Thyroid gland (tissue), 4 donors: ENCODE measurements around the gene MKKS. TPM values are rescaled to one million over a fixed set of nuclear protein-coding genes. Genes with fewer than 3 reads are reported as not detected.

Experiments used
- DNase-seq, 2 donors: peaks; one replicate each; pipeline ENCODE4 v3.0.0-alpha.2; 2019
- H3K27ac ChIP-seq, 3 donors: fragments of 200-600 bp; sonication (generic); 1 replicate in 2 of 3; 2 replicates in 1 of 3; pipeline ENCODE4 v1.5.1; 2016 to 2019; ENCODE audit warnings: mild to moderate bottlenecking in 1 of 3, moderate library complexity in 1 of 3
- H3K27me3 ChIP-seq: fragments of 200-600 bp; sonication (generic); one replicate; pipeline ENCODE4 v1.5.1; 2019
- H3K36me3 ChIP-seq, 2 donors: fragments of 200-600 bp; sonication (generic); one replicate each; pipeline ENCODE4 v1.5.1; 2016 to 2019
- H3K4me1 ChIP-seq, 2 donors: fragments of 200-600 bp; sonication (generic); one replicate each; pipeline ENCODE4 v1.5.1; 2017 to 2019
- H3K4me3 ChIP-seq, 3 donors: fragments of 200-600 bp; sonication (generic); replicated peaks in 1 of 3; 1 replicate in 2 of 3; 2 replicates in 1 of 3; pipeline ENCODE4 v1.5.1; 2016; ENCODE audit warnings: mild to moderate bottlenecking in 1 of 3
- H3K9me3 ChIP-seq: fragments of 200-600 bp; sonication (generic); one replicate; pipeline ENCODE4 v1.5.1; 2017
- CTCF ChIP-seq, 6 experiments: fragments of 200-600 bp in 3 of 6; fragments of 450-650 bp in 3 of 6; sonication (generic) in 3 of 6; IDR thresholded peaks; one replicate each; pipeline ENCODE4 v1.5.1; 2016 to 2019; ENCODE audit warnings: antibody characterized with exemption in 6 of 6, mild to moderate bottlenecking in 2 of 6, inconsistent platforms in 1 of 6, moderate library complexity in 1 of 6
- POLR2A ChIP-seq, 2 donors: fragments of 450-650 bp; IDR thresholded peaks; one replicate each; pipeline ENCODE4 v1.6.1; 2017; ENCODE audit warnings: antibody characterized with exemption in 2 of 2, mild to moderate bottlenecking in 2 of 2, moderate library complexity in 1 of 2
- WGBS, 2 donors: methylation state at CpG; one replicate each; pipeline ENCODE4 v1.1.5; 2017; 5-methylcytosine and 5-hydroxymethylcytosine counted together
- intact Hi-C: fragments of 100-400 bp; cut with DNase I; formaldehyde crosslinking; loops from one replicate; pipeline ENCODE4 v1.15.1; 2023
- total RNA-seq, 4 donors: library from RNA; depleted of rRNA; stranded (reverse); fragments of >200 nt; gene quantifications; one replicate each; pipeline ENCODE4 v1.2.3, GENCODE V29; 2016

The MKKS gene
- total RNA-seq, 4 donors from 2014 or later: 19.3 to 27.8 (median 24.1) TPM

GRCh38 chr20:10466325-10466724 lies 32.3 kb upstream of the MKKS start:
- WGBS, 2 donors: 63 to 65% methylated on average over 4 of the region's 4 CpGs
- intact Hi-C loops: no loop called here
- H3K4me3 ChIP-seq: no peak overlapping the region

GRCh38 chr20:10465135-10465534 lies 31.1 kb upstream of the MKKS start:
- intact Hi-C loops: no loop called here
- no peak overlapping the region for H3K4me3 ChIP-seq
- H3K4me1 ChIP-seq: peaks cover 3 to 4% of the 10 kb centered on the region in 2 donors
- no peak overlapping the region for H3K27ac ChIP-seq
- TF ChIP-seq CTCF (IDR thresholded peaks at IDR 0.05): no peak
- TF ChIP-seq POLR2A (IDR thresholded peaks at IDR 0.05): no peak
- WGBS, 2 donors: 94 to 96% methylated on average over 3 of the region's 3 CpGs
- no peaks in the 10 kb centered on the region for H3K9me3 ChIP-seq
- no peak for DNase-seq
- H3K27me3 ChIP-seq: no peaks in the 10 kb centered on the region
- no peaks in the 10 kb centered on the region for H3K36me3 ChIP-seq

More at GRCh38 chr20:10466325-10466724, 32.3 kb upstream of the MKKS start:
- H3K9me3 ChIP-seq: no peaks in the 10 kb centered on the region
- TF ChIP-seq CTCF (IDR thresholded peaks at IDR 0.05) (no peak), POLR2A (IDR thresholded peaks at IDR 0.05) (no peak)
- no peak for DNase-seq
- peaks cover 3 to 4% of the 10 kb centered on the region in 2 donors for H3K4me1 ChIP-seq
- H3K27me3 ChIP-seq: no peaks in the 10 kb centered on the region
- no peak overlapping the region for H3K27ac ChIP-seq
- H3K36me3 ChIP-seq: no peaks in the 10 kb centered on the region

GRCh38 chr20:10463622-10464021 lies 29.6 kb upstream of the MKKS start:
- intact Hi-C loops: no loop called here
- no peaks in the 10 kb centered on the region for H3K36me3 ChIP-seq
- WGBS, 2 donors: 94 to 95% methylated on average over 2 of the region's 2 CpGs
- H3K27ac ChIP-seq: no peak overlapping the region
- no peaks in the 10 kb centered on the region for H3K27me3 ChIP-seq
- H3K4me1 ChIP-seq: no peaks in the 10 kb centered on the region
- no peak for DNase-seq
- no peak overlapping the region for H3K4me3 ChIP-seq
- H3K9me3 ChIP-seq: no peaks in the 10 kb centered on the region
- no peak for TF ChIP-seq POLR2A (IDR thresholded peaks at IDR 0.05)
- TF ChIP-seq CTCF (IDR thresholded peaks at IDR 0.05): no peak

GRCh38 chr20:10462516-10462915 lies 28.5 kb upstream of the MKKS start:
- Histone ChIP-seq H3K4me1 (no peaks in the 10 kb centered on the region), H3K27me3 (no peaks in the 10 kb centered on the region), H3K27ac (no peak overlapping the region), H3K9me3 (no peaks in the 10 kb centered on the region), H3K4me3 (no peak overlapping the region), H3K36me3 (no peaks in the 10 kb centered on the region)
- TF ChIP-seq POLR2A (IDR thresholded peaks at IDR 0.05) (no peak), CTCF (IDR thresholded peaks at IDR 0.05) (no peak)
- no peak for DNase-seq
- intact Hi-C loops: no loop called here

- Histone ChIP-seq H3K27me3 (no peaks in the 10 kb centered on the region), H3K9me3 (no peaks in the 10 kb centered on the region), H3K27ac (no peak overlapping the region), H3K4me3 (no peak overlapping the region), H3K36me3 (no peaks in the 10 kb centered on the region), H3K4me1 (no peaks in the 10 kb centered on the region)
- 90 to 100% methylated on average over 2 of the region's 2 CpGs for WGBS, 2 donors
- no peak for TF ChIP-seq CTCF (IDR thresholded peaks at IDR 0.05)
- no peak for TF ChIP-seq POLR2A (IDR thresholded peaks at IDR 0.05)
- no peak for DNase-seq
- intact Hi-C loops: no loop called here
Measured at GRCh38 chr20:10461495-10461894, 27.5 kb upstream of the MKKS start.
